Stimulated activated CD4-positive, alpha-beta T cell treated with anti-CD3 and anti-CD28 coated beads, Interleukin-1b, Interleukin-23, amount 100 ng/mL, for 4 hours (primary cell): ENCODE results near the gene RFT1.

Experiments
- DNase-seq, 2 donors: peaks; one replicate each; pipeline ENCODE4 v3.0.0-alpha.2; 2020; ENCODE audit warnings: low read depth in 2 of 2

RFT1 gene, protein sequence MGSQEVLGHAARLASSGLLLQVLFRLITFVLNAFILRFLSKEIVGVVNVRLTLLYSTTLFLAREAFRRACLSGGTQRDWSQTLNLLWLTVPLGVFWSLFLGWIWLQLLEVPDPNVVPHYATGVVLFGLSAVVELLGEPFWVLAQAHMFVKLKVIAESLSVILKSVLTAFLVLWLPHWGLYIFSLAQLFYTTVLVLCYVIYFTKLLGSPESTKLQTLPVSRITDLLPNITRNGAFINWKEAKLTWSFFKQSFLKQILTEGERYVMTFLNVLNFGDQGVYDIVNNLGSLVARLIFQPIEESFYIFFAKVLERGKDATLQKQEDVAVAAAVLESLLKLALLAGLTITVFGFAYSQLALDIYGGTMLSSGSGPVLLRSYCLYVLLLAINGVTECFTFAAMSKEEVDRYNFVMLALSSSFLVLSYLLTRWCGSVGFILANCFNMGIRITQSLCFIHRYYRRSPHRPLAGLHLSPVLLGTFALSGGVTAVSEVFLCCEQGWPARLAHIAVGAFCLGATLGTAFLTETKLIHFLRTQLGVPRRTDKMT

DNA sequence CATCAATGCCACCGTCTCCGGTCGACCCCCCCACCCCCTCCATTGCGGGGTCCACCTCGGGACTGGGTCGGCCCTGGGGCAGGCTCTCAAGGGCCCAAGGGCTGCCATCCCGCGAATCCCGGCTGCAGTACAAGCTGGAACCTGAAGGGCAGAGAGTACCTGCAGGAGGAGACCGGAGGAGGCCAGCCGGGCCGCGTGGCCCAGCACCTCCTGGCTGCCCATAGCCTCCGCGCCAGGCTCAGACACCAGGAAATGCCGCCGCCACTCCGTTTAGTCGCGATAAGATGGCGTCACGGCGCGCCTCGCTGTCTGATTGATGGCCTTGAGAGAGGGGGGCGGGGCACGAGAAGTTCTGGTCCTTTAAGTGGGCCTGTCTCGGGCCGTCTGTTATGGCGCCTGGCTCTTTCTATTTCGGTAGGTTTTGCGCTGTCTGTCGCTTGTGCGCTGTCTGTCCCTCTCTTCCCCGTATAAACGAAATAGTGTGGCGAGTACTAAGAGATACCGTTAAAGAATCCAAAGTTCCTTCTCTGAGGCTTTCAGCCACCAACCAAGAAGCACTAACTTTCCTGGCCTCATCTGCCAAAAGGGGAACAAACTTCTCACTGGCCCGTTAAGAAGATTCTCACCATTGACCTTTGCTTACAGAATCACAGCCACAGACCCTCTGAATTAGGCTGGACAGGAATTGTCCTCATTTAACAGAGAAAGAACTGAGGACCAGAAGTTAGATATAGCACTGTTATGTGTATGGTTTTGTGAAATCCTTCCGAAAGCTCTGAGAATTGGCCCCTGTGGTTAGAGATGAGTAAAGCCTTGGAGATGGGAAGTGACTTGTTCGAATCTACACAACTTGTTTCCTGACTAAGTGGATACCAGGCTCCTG is at the start of gene RFT1:
TSS of gene RFT1 (minus strand) at position 257 of the 883 bp plus-strand sequence. CDS start at position 222, 35 bp downstream.
- DNase-seq, result peak; percentile 95 to 98

DNA sequence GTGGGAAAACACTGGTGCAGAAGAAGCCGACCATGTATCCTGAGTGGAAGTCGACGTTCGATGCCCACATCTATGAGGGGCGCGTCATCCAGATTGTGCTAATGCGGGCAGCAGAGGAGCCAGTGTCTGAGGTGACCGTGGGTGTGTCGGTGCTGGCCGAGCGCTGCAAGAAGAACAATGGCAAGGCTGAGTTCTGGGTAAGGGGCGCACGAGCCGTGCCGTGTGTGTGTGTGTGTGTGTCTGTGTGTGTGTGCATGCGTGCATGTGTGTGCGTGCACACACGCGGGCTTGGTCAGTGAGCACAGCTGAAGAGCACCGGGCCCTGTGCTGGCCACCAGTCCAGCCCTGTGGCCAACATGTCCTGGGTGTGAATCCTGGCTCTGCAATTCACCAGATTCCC is 49.3 kb upstream of the RFT1 start:
- DNase-seq, result no peak

DNA sequence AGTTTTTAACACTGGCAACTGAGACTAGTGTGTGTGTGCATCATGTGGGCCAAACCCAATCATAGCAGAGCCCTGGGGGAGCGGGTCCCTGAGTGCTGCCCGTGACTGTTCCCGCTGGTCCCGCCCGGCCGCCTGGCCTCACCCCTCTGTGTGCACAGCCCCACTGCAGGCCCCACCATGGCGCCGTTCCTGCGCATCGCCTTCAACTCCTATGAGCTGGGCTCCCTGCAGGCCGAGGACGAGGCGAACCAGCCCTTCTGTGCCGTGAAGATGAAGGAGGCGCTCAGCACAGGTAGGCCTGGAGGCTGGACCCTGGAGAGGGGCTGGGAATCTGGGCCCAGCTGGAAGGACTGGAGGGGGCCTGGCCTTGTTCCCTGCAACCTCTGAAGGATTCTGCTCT is 48.0 kb upstream of the RFT1 start:
- no peak for DNase-seq

DNA sequence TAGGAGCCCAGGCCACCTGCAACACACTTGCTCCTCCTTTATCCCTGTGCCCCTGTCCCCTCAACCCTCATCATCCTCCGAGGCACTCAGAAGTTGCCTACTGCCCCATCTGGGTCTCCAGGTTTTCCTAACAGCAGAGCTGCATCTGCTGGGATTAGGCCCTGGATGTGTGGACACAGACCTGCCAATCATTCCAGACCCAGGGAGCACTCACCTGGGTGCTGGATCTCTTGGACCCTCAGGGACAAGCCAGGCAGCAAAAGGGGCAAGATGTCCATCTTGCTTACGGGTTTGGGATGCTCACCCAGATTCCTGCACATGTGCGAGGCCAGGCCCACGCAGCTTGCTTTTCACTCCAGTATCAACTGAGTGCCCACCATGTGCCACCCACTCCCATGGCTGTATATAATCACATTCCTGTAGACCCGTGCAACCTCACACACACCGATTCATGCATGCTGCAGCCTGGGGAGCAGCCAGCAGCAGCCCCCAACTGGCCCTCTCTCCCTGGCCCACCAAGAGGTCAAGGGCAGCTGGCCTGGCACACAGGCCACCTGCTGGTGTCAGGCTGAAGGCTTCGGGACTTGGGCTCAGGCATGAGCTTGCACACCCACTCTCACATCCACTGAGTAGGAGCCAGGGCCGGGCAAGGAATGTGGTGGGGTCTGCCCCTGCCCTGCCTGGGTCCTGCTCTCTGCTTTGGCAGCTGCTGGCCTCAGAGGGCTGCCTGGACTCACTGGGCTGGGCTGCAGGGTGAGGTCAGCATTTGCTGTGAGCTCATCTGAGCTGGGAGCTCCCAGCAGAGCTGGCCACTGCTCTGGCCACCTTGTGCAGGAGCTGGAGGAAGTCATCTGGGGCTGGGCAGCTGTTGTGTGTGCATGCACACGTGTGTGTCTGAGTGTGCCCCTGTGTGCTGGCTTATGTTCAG is 45.6 kb upstream of the RFT1 start:
- no peak for DNase-seq

DNA sequence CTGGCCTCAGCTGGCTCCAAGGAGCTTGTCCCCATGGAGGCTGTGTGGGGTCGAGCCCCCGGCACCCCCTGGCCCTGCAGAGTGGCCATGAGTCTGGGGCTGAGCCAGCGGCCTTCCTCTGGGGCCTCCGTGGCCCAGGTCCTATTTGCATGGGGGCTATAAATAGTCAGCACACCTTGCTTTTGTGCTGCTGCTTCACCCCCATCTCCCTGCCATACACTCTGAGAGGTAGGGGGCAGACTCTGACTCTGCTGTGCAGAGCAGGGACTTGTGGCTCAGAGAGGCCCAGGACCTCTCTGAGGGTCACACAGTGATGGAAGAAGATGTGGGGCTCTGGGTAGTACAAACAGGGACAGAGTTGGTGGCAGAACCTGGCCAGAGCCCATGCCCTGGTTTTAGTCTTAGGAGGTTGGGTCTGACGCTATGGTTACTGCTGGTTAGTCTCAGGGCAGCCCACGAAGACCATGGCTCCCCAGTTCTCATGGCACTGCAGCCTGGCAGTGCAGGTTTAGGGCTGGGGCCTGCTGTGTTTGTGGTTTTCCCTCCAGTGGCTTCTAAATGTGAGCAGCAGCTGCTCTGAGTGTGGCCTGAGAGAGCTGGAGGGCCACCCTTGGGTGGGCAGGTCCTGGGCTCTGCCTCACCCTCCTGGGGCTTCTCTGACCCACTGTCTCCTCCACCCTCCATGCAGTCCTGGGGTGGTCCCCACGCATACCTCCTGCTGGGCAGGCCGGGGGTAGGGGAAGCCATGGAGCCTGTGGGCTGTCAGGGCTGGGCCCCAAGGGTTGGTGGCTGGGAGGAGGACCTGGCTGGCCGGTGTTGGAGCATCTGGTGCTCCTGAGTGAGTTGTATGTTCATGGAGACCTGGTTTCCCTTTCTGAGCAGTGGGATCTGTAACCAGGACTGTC is 44.4 kb upstream of the RFT1 start:
- DNase-seq, result no peak

DNA sequence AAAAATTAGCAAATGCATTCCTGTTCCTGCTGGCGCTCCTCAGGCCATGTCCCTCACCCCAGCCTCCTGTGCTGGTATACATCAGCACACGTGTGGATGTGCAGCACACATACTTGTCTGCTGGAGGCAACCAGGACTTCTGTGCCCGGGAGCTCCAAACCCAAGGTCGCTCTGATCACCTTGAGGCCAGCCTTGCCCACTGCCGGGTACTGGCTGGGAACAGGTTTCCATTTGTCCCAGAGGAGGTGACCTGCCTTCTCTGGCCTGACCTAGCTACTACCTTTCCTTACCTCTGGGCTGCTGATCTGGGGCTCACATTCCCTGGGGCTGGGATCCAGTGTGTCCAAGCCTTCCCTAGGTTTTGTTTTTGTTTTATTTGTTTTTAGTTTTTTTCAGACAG is 42.9 kb upstream of the RFT1 start:
- DNase-seq, result no peak

DNA sequence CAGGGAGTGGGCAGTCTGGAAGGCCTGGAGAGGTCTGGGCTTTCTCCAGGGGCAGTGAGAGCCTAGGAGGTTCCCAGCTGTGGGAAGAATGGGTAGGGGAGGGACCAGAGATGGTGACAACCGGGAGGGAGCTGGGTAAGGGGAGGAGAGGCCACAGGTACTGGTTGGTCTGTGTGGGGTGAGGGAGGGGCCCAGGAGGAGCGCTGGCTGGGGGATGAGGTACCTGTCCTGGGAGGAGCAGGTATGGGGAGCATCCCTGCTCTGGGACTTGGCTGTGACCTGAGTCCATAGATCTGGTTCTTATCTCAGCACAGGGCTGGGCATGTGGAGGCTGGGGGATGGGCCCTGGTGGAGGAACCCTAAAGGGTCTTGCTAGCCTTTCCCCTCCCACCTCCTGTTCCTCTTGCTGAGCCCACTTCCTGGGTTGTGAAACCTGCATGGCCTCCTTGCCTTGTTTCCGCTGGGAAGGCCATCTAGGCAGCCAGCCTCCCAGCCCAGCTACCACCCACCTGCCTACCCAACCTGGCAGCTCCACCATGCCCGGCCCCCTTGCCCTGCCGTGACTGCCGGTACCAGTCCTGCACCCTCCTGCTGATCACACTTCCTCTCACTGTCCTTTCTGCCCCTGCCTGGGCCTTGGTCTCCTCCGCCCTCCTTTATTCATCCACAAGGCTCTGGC is 41.7 kb upstream of the RFT1 start:
- DNase-seq, result no peak

DNA sequence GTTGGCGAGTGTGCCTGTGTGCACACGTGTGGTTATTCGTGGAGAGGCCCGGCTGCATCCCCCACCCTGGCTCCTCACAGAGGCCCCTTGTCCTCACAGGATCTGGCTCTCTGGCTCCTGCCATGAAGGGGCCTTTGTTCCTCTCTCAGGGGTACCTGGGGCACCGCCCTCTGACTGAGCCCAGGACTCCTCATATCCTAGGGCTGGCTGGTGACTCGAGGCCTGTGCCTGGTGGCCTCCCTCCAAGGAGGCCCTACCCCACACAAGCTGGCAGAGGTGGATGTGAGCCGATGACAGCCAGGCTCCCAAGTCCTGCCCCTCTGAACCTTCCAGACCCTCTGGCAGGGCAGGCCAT is 40.8 kb upstream of the RFT1 start:
- no peak for DNase-seq

DNA sequence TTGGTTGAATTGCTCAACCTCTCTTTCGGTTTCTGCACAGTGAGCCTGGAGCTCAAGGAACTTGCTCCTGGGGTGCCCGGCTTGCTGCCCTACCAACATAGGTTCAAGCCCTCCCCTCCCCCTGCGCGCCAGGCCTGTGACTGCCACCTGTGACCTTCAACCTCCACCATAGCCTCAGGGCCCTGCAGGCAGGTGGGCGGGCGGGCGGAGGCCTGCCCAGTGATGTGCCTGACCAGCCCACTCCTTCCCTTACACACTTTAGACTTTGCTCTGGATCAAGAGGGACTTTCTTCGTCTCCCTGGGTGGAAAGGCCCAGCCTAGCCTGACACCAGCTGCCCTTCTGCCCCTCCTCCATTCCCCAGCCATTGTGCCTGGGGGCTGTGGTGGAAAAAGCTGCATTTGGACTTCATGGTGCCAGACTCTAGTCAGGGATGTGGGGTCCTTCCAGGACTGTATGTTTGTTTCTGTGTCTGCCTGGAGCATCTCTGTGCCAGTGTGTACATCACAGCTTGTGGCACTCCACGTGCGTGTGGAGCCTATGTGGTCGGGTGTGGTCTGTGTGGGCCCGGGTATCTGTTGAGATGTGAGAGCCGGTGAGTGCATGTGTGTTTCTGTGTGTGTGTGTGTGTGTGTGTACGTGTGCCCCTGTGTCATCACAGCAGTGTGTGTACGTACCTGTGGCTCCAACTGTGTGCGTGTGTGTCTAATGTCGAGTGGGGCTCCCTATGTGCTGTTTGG is 40.3 kb upstream of the RFT1 start:
- no peak for DNase-seq

DNA sequence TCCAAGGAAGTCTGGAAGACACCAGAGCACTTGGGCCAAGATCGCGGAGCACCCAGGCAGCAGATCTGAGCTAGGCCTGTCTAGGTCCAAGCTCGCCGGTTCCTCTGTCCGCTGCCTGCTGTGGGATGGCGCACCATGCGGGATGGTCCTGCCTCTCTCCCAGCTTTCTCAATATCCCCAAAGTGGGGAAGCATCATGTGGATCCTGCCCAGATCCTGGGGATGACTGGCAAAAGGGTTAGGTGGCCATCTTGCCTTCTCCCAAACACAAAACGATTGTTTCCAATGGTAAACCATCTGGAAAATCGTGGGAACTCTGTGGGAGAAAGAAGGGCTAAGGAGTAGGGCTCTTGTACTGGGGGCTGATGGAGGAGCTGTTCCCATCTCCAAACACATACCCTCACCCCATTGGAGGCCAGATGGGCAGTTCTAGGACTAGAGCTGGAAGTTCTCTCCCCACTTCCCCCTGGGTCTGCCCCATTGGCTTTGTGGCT is 39.6 kb upstream of the RFT1 start:
- no peak for DNase-seq

DNA sequence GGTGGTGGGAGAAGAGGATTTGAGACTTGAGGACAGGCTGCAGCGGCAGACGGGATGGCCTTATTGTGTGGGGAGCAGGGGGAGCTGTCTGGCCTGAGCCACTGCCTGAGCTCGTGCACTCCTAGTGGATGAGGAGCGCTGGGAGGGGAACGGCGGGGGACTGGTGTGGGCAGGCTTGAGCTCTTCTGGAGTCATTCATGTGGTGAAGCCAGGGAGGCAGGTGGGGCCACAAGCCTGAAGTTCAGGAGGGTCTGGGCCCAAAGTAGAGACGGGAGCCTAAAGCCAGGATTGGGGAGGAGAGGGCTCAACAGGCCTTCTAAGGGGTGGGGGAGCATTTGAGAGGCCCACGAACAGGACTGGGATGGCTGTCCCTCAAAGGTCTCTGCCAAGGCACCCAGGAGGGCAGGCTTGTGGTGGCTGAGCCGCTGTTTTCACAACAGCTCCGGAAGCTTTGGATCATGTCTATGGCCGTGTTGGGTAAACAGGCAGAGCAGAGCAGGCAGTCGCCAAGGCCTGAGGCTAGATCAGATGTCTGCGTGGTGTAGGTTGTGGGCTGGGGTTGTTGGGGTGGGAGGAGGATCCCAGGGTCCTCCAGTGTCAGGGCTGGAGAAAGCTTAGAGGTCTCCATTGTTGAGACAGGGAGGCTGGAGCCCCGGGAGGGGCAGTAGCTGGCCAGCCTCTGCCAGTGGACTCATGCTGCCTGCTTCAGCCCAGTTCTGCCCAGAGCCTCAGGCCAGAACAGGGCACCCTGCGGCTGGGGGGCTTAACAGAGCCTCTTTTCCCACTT is 39.0 kb upstream of the RFT1 start:
- DNase-seq, result no peak

DNA sequence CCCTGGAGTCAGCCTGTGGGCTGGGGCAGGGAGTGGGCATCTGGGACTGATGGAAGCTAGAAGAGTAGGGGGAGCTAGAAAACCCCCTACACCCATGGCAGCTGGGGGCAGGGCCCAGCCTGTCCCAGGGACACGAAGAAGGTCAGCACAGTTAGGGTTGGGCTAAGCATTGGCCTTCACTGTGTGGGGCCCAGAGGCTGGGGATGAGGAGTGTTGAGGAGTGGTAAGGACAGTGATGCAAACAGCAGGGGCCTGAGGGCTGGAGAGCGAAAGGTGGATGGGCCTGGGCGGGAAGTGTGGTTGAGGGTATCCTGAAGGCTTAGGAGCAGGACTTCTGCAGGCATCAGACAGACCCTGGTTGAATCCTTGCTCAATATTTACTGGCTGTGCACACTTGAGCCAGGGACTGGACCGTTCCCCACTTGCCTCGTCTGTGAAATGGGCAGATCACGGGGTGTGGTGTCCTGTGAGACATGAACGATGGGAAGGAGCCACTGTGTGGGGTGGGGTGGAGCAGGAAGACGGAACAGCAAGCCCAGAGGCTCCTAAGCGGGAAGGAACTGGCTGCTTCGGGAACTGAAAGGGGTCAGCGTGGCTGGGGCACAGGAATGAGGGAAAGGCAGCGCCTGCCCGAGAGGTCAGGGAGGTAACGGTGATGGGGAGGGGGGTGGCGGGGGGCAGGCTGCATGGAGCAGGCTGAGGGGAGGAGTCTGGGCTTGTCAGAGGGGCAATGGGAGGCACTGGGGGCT is 38.1 kb upstream of the RFT1 start:
- no peak for DNase-seq

DNA sequence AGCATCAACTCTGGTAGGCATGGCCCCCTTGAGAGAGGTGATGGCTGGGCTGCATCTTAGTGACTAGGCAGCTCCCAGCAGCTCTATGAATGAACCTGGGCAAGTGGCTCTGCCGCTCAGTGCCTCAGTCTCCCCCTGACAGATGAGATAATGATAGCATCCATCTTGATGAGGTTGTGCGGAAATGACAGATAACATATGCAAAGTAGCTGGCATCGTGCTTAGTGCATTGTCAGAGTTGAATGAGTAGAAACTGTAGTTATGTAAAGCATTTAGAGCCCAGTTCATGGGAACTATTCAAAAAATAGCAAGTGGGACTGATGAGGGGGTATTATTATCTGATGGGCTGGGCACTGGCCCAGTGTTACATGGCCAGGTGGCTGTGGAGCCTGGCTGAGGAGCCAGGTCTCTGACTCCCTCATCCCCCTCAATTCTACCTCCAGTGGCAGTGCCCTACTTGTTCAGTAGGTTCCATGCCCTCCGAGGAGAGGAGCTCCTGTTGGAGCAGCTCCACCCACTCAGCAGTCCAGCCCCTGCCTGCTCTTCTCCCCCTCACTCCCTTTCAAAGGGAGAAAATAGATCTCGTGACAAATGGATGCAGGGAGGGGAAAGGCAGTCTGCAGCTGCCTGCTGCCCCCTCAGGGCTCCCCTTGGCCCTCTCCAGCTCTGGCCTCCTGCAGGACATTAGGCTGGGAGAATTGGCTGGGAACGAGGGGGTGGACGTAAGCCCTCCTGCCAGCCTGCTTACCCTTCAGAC is 37.4 kb upstream of the RFT1 start:
- no peak for DNase-seq

DNA sequence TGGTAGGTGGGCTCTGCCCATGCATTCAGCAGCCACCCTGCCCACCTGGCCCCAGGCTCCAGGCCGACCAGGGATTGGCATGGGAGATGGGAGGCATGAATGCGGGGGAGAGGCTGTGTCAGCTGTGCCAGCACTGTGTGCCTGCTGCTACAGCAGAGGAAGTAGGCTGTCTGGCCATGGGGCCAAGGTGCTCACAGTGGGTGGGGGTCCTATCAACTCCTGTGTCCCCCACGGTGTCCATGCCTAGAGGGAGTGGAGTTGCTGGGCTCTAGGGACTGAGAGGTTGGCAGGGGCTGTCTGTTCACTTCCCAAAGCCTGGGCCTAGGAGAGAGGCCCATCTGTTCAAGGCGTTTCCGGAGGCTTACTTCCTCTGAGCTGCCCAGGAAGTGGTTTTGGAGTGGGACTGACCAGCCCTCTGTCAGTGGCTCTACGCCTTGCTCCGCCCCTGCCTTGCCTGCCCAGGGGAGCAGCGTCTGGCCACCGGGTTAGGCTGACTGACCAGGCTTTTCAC is 36.6 kb upstream of the RFT1 start:
- no peak for DNase-seq

DNA sequence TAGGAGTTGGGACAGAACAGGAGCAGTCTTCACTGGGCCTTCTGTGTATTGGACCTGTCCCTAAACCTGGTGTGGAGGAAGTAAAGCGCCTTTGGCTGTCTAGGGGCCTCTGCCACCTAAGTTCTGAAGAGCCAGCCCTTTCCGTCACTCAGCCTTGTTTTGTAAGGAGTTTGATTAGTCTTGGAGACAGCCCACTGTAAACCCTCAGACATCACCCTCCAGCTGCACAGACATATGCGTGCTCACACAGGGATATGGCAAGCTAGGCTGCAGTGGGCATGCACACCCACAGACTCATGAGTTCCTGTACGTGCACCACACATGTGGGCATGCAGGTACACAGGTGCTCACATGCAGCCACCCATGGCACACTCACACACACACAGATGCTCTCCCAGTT is 36.0 kb upstream of the RFT1 start:
- DNase-seq, result no peak

DNA sequence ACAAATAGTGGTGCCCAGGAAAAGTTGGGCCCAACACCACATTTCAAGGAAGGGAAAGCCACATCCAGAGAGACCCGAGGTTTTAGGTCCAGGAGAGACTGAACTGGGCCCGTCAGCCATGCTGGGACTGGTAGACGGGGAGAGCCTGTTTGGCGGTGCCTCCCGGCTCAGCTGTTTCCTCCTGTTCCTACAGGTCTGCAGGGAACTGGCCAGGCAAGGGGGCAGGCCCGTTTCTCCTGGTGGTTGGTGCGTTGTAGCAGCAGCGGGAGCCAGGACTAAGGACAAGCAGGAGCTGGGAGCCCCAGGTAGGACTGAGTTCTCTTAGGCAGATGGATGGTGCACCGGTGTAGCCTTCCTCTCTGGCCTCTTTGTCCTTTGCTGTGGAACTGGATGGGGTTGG is 34.7 kb upstream of the RFT1 start:
- DNase-seq, result no peak
